Activated naive CD4-positive, alpha-beta T cell treated with anti-CD3 and anti-CD28 coated beads for 36 hours (primary cell): ENCODE results near the gene KSR2. TPM values are rescaled to one million over a fixed set of nuclear protein-coding genes. Genes with fewer than 3 reads are reported as not detected.
"Not testable (repeated sequence)": the region's sequence is repeated elsewhere in the genome, so short reads cannot be mapped to it uniquely, and the experiment has no call there.

Experiments
- CTCF ChIA-PET: fragments of 350-600 bp; sonication (Branson Sonifier 250); formaldehyde crosslinking; loops from one replicate; lab custom pipeline; 2021; ENCODE audit warnings: antibody characterized with exemption; lab: Charles Lee
- DNase-seq: peaks from one replicate; pipeline ENCODE4 v3.0.0-alpha.2; 2020
- H3K27ac Mint-ChIP-seq: one replicate; pipeline ENCODE4 v1.8.0; 2021; ENCODE audit warnings: mild to moderate bottlenecking, mixed read lengths
- H3K27me3 Mint-ChIP-seq: one replicate; pipeline ENCODE4 v1.8.0; 2021; ENCODE audit warnings: low read depth, mixed read lengths
- H3K36me3 Mint-ChIP-seq: one replicate; pipeline ENCODE4 v1.8.0; 2021; ENCODE audit warnings: low read depth, mixed read lengths
- H3K4me1 Mint-ChIP-seq: one replicate; pipeline ENCODE4 v1.8.0; 2021; ENCODE audit warnings: low read depth, mixed read lengths
- H3K4me3 Mint-ChIP-seq: one replicate; pipeline ENCODE4 v1.8.0; 2021; ENCODE audit warnings: mild to moderate bottlenecking, moderate library complexity, mixed read lengths
- H3K9me3 Mint-ChIP-seq: one replicate; pipeline ENCODE4 v1.8.0; 2021; ENCODE audit warnings: mixed read lengths
- intact Hi-C: fragments of 100-400 bp; cut with micrococcal nuclease; formaldehyde crosslinking; loops from one replicate; pipeline ENCODE4 v1.15.1; 2023
- total RNA-seq, 2 experiments: library from RNA; stranded (reverse); gene quantifications; one replicate each; pipeline ENCODE4 v1.2.3, GENCODE V29; 2021

KSR2 gene
- total RNA-seq = under 1 TPM in 1 of 2 experiments, not detected in 1; 0.05 TPM

- no peaks in the 10 kb centered on the region for H3K36me3 Mint-ChIP-seq
- peaks cover 62% of the 10 kb centered on the region for H3K27me3 Mint-ChIP-seq
- CTCF ChIA-PET = no interaction called here
- no peak within 1 kb of the TSS for H3K27ac Mint-ChIP-seq
- H3K4me3 Mint-ChIP-seq = peak within 1 kb of the TSS; percentile 79
- DNase-seq = peak; percentile 53
- intact Hi-C loops = loop anchor here (1.0 to 5.0 kb wide), 2 partner anchors 47 to 93 kb away; partner anchors contain the start of genes RFC5 and WSB2
- H3K4me1 Mint-ChIP-seq = peaks cover 8% of the 10 kb centered on the region
- H3K9me3 Mint-ChIP-seq = peaks cover 10% of the 10 kb centered on the region
Observed at GRCh38 chr12:117968826-117969659, at the start of gene KSR2. Gene KSR2, minus strand, starts transcription at chr12:117968990. Its CDS starts 735 bp downstream, at chr12:117968255.

GRCh38 chr12:118017926-118018325 lies 49.1 kb upstream of the KSR2 start:
- H3K4me3 Mint-ChIP-seq = peak overlapping the region; percentile 96
- no peak overlapping the region for H3K27ac Mint-ChIP-seq
- CTCF ChIA-PET = no interaction called here
- H3K36me3 Mint-ChIP-seq = peaks cover 32% of the 10 kb centered on the region
- H3K9me3 Mint-ChIP-seq = no peaks in the 10 kb centered on the region
- H3K4me1 Mint-ChIP-seq = peaks cover 21% of the 10 kb centered on the region
- no peak for DNase-seq
- H3K27me3 Mint-ChIP-seq = no peaks in the 10 kb centered on the region
- intact Hi-C loops = no loop called here

GRCh38 chr12:118016424-118017264 lies 47.9 kb upstream of the KSR2 start, which contains the start of gene RFC5:
Gene RFC5, plus strand, starts transcription at chr12:118016703. Its CDS starts 125 bp downstream, at chr12:118016828.
- peak within 1 kb of the TSS; percentile 88 for H3K27ac Mint-ChIP-seq
- intact Hi-C loops = loop anchor here (1.0 kb wide), 7 partner anchors 19 to 1278 kb away; partner anchors contain the start of genes PEBP1, RNFT2, SPRING1 and SUDS3
- H3K36me3 Mint-ChIP-seq = peaks cover 24% of the 10 kb centered on the region
- peaks cover 19% of the 10 kb centered on the region for H3K4me1 Mint-ChIP-seq
- DNase-seq = peak; percentile 98
- H3K27me3 Mint-ChIP-seq = no peaks in the 10 kb centered on the region
- peak within 1 kb of the TSS; percentile 96 for H3K4me3 Mint-ChIP-seq
- no peaks in the 10 kb centered on the region for H3K9me3 Mint-ChIP-seq
- CTCF ChIA-PET = interaction anchor here (0.6 to 2.2 kb wide), 6 partner anchors 12 to 927 kb away, joined by 3 to 7 read pairs (median 4); partner anchors contain the start of gene SUDS3

- CTCF ChIA-PET = interaction anchor here (0.7 to 2.2 kb wide), 4 partner anchors 12 to 927 kb away, joined by 3 to 7 read pairs (median 4); partner anchors contain the start of gene SUDS3
- Mint-ChIP-seq H3K9me3 (no peaks in the 10 kb centered on the region), H3K27me3 (no peaks in the 10 kb centered on the region), H3K4me3 (peak overlapping the region; percentile 1), H3K4me1 (peaks cover 19% of the 10 kb centered on the region), H3K27ac (no peak overlapping the region), H3K36me3 (peaks cover 20% of the 10 kb centered on the region)
- intact Hi-C loops = loop anchor here (1.0 kb wide), 7 partner anchors 19 to 1278 kb away; partner anchors contain the start of genes PEBP1, RNFT2, SPRING1 and SUDS3
- no peak for DNase-seq
Observed at GRCh38 chr12:118015944-118016343, 47.2 kb upstream of the KSR2 start.

GRCh38 chr12:118015306-118015705 lies 46.5 kb upstream of the KSR2 start:
- CTCF ChIA-PET = interaction anchor here (2.2 kb wide), 1 partner anchor 40 kb away, joined by 7 read pairs; no protein-coding TSS in a partner anchor
- no peaks in the 10 kb centered on the region for H3K27me3 Mint-ChIP-seq
- H3K27ac Mint-ChIP-seq = no peak overlapping the region
- no peak for DNase-seq
- H3K4me1 Mint-ChIP-seq = peaks cover 19% of the 10 kb centered on the region
- H3K4me3 Mint-ChIP-seq = no peak overlapping the region
- H3K36me3 Mint-ChIP-seq = peaks cover 14% of the 10 kb centered on the region
- intact Hi-C loops = no loop called here
- H3K9me3 Mint-ChIP-seq = no peaks in the 10 kb centered on the region

- intact Hi-C loops = no loop called here
- H3K27me3 Mint-ChIP-seq = no peaks in the 10 kb centered on the region
- H3K4me3 Mint-ChIP-seq = no peak overlapping the region
- H3K36me3 Mint-ChIP-seq = peaks cover 7% of the 10 kb centered on the region
- CTCF ChIA-PET = no interaction called here
- H3K9me3 Mint-ChIP-seq = no peaks in the 10 kb centered on the region
- peaks cover 13% of the 10 kb centered on the region for H3K4me1 Mint-ChIP-seq
- H3K27ac Mint-ChIP-seq = no peak overlapping the region
- no peak for DNase-seq
Observed at GRCh38 chr12:118013283-118013682, 44.5 kb upstream of the KSR2 start.

GRCh38 chr12:118011961-118012360 lies 43.2 kb upstream of the KSR2 start:
- H3K27ac Mint-ChIP-seq = no peak overlapping the region
- peaks cover 4% of the 10 kb centered on the region for H3K4me1 Mint-ChIP-seq
- no peaks in the 10 kb centered on the region for H3K27me3 Mint-ChIP-seq
- H3K9me3 Mint-ChIP-seq = no peaks in the 10 kb centered on the region
- intact Hi-C loops = no loop called here
- H3K36me3 Mint-ChIP-seq = no peaks in the 10 kb centered on the region
- no peak overlapping the region for H3K4me3 Mint-ChIP-seq
- DNase-seq = no peak
- CTCF ChIA-PET = interaction anchor here (0.9 kb wide), 1 partner anchor 137 kb away, joined by 11 read pairs; no protein-coding TSS in a partner anchor

GRCh38 chr12:118011377-118011776 lies 42.6 kb upstream of the KSR2 start:
- no peak for DNase-seq
- Mint-ChIP-seq H3K27me3 (no peaks in the 10 kb centered on the region), H3K27ac (no peak overlapping the region), H3K4me1 (peaks cover 3% of the 10 kb centered on the region), H3K9me3 (no peaks in the 10 kb centered on the region), H3K36me3 (no peaks in the 10 kb centered on the region), H3K4me3 (no peak overlapping the region)
- CTCF ChIA-PET = interaction anchor here (0.9 kb wide), 1 partner anchor 136 kb away, joined by 11 read pairs; no protein-coding TSS in a partner anchor
- intact Hi-C loops = no loop called here

- no peak for DNase-seq
- Mint-ChIP-seq H3K4me3 (no peak overlapping the region), H3K9me3 (no peaks in the 10 kb centered on the region), H3K27ac (no peak overlapping the region), H3K27me3 (no peaks in the 10 kb centered on the region), H3K36me3 (no peaks in the 10 kb centered on the region), H3K4me1 (peaks cover under 1% of the 10 kb centered on the region)
- intact Hi-C loops = no loop called here
- CTCF ChIA-PET = no interaction called here
Observed at GRCh38 chr12:118010903-118011302, 42.1 kb upstream of the KSR2 start.

GRCh38 chr12:117999806-118000205 lies 31.0 kb upstream of the KSR2 start:
- peak; percentile 8 for DNase-seq
- intact Hi-C loops, H3K27me3 Mint-ChIP-seq, H3K4me3 Mint-ChIP-seq, CTCF ChIA-PET, H3K27ac Mint-ChIP-seq, H3K36me3 Mint-ChIP-seq, H3K4me1 Mint-ChIP-seq, H3K9me3 Mint-ChIP-seq: not testable (repeated sequence)

- CTCF ChIA-PET = no interaction called here
- H3K36me3 Mint-ChIP-seq = no peaks in the 10 kb centered on the region
- no peak overlapping the region for H3K4me3 Mint-ChIP-seq
- H3K27me3 Mint-ChIP-seq = peaks cover 4% of the 10 kb centered on the region
- no peak overlapping the region for H3K27ac Mint-ChIP-seq
- peaks cover 9% of the 10 kb centered on the region for H3K9me3 Mint-ChIP-seq
- intact Hi-C loops = no loop called here
- DNase-seq = no peak
- H3K4me1 Mint-ChIP-seq = no peaks in the 10 kb centered on the region
Observed at GRCh38 chr12:117998719-117999118, 29.9 kb upstream of the KSR2 start.
